NCI-H1930 (cell line): Measurements from ENCODE around the gene PSD4.

ENCODE experiments used
- DNase-seq, 2 experiments: peaks; one replicate each; lab custom pipeline; 2025; lab: John Stamatoyannopoulos, UW

The PSD4 gene

GRCh38 chr2:113184531-113185230, 10.9 kb downstream of the PSD4 start:
- no peak for DNase-seq

- DNase-seq, result no peak
Measured at GRCh38 chr2:113185664-113186432, 12.1 kb downstream of the PSD4 start.

- DNase-seq, result no peak
Measured at GRCh38 chr2:113186433-113186796, 12.6 kb downstream of the PSD4 start.

GRCh38 chr2:113187771-113188170, 14.0 kb downstream of the PSD4 start:
- no peak for DNase-seq

GRCh38 chr2:113190871-113191270, 17.1 kb downstream of the PSD4 start:
- no peak for DNase-seq

GRCh38 chr2:113192459-113193100, 18.8 kb downstream of the PSD4 start:
- DNase-seq, result no peak

- no peak for DNase-seq
Measured at GRCh38 chr2:113195923-113196501, 22.2 kb downstream of the PSD4 start.

GRCh38 chr2:113196839-113197238, 23.1 kb downstream of the PSD4 start:
- DNase-seq, result no peak

- no peak for DNase-seq
Measured at GRCh38 chr2:113197347-113198047, 23.7 kb downstream of the PSD4 start.

GRCh38 chr2:113198048-113198789, 24.4 kb downstream of the PSD4 start:
- no peak for DNase-seq

GRCh38 chr2:113198790-113199612, 25.2 kb downstream of the PSD4 start:
- peak; percentile 69 to 83 for DNase-seq

GRCh38 chr2:113200236-113200635, 26.5 kb downstream of the PSD4 start:
- no peak for DNase-seq

- no peak for DNase-seq
Measured at GRCh38 chr2:113200736-113201490, 27.1 kb downstream of the PSD4 start.

- DNase-seq, result no peak
Measured at GRCh38 chr2:113201496-113202304, 27.9 kb downstream of the PSD4 start.

- DNase-seq, result no peak
Measured at GRCh38 chr2:113202305-113203216, 28.8 kb downstream of the PSD4 start.

GRCh38 chr2:113203217-113203530, 29.4 kb downstream of the PSD4 start:
- no peak for DNase-seq

- DNase-seq, result peak; percentile 46 to 69
Measured at GRCh38 chr2:113203901-113204519, 30.2 kb downstream of the PSD4 start.
